NAMALWA (cell line): ENCODE data around the gene SMCR8.
A peak's percentile ranks its signal among the peaks of the same experiment; 100 is the strongest.
"Not testable (repeated sequence)": the region's sequence is repeated elsewhere in the genome, so short reads cannot be mapped to it uniquely, and the experiment has no call there.

Experiments
- DNase-seq: peaks from one replicate; pipeline ENCODE4 v3.0.0-alpha.2; 2015; ENCODE audit warnings: low spot score

The SMCR8 gene

DNA sequence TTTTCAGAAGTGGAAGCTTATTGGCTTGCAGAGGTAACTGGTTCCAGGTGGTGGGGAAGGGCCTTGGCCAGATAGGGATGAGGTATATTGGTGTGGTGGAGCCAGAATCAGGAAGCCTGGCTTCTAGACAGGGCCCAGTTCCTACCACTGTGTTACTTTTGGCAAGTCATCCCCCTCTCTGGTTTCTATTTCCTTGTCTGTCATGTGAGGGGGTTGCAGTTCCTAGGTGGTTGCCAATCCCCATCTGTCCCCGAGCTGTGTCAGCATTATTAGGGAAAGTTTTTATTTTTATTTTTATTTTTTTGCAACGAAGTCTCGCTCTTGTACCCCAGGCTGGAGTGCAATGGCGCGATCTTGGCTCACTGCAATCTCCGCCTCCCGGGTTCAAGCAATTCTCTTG is 3.0 kb downstream of the SMCR8 start:
- DNase-seq: no peak

GRCh38 chr17:18318771-18319450 is 3.8 kb downstream of the SMCR8 start:
- no peak for DNase-seq

- DNase-seq: peak; percentile 34
Measured at GRCh38 chr17:18319604-18320256, 4.6 kb downstream of the SMCR8 start.

DNA sequence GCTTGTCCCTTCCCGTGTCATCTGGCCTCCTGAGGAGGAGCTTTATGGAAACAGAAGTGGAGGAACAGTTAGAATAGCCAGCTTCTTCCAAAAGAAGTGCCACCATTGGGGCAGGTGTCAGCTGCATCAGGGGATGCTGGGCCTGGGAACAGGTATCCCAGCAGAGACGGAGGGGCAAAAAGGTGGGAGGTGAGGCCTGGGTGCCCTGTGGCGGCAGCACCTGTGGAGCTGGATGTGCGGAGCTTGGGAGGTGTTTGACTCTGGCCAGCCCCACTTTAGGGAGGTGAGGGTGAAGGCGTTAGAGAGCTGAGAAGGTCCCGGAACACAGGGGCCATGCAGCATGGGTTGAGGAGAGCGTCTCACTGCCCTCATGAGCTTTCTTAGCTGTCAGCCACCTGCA is 5.2 kb downstream of the SMCR8 start:
- no peak for DNase-seq

GRCh38 chr17:18321309-18321708 is 6.2 kb downstream of the SMCR8 start:
- DNase-seq: no peak

DNA sequence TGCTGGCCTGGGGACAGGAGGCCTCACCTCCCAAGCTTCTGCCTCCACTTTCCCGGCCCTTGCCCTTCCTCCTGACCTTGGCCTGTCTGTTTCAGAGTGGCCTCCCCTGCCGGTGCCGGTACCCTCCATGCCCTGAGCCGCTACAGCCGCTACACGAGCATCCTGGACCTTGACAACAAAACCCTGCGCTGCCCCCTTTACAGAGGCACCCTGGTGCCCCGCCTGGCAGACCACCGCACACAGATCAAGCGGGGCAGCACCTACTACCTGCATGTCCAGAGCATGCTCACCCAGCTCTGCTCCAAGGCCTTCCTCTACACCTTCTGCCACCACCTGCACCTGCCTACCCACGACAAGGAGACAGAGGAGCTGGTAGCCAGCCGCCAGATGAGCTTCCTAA is 7.4 kb downstream of the SMCR8 start:
- no peak for DNase-seq

DNA sequence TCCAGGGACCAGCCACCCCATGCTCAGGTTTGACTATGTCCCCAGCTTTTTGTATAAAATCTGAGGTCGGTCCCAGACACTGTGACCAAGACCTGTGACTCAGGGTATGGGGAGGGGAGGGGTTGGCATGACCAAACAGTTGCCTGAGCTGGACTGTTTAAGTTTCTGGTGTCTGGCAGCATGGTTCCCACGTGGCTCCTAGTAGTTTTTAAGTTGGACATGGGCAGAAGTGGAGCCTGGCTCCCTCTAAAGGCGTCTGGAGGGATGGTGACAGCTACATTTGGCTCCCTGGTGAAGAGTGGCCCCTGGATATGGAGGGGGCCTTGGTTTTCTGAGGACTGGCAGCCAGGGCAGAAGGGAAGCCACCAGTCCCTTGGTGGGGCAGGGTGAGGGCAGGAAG is 7.9 kb downstream of the SMCR8 start:
- DNase-seq: no peak

GRCh38 chr17:18323507-18324139 is 8.5 kb downstream of the SMCR8 start:
- DNase-seq: no peak

GRCh38 chr17:18324140-18325050 is 9.3 kb downstream of the SMCR8 start:
- no peak for DNase-seq

DNA sequence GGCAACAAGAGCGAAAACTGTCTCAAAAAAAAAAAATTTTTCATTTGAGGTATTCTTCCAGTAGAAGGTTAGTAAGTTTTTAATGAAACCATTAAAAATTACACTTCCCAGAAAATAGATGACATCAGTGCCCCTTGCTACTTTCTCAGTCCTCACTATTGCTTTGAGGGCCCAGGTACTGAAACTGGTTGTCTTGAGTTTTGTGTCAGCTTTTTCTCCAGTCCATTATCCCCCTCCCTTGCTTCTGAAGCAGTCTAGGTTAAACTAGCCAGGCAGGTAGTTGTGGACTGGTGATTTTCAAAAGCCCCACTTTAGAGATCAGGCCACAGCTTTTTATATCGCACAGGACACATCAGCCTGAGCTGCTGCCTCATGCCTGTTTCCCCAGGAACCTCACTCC is 10.9 kb downstream of the SMCR8 start:
- no peak for DNase-seq

DNA sequence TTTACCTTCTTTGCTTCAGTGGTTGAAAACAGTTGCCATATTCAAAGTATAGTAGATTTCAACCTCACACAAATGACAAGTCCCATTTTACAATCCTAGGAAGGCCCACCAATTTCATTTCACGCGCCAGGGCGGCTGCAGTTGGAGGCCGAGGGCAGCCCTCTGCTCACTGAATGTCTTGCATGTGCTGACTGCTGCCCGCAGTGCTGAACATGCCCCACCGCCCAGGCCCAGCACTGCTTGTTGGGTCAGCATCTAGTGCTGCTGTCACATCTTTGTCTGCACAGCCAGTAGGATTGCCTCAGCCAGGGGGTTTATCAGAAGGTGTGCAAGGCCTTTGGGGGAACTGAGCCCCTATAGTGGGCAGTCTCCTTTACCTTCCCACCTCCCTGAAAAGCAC is 11.5 kb downstream of the SMCR8 start:
- DNase-seq: no peak

- no peak for DNase-seq
Measured at GRCh38 chr17:18327093-18327492, 12.0 kb downstream of the SMCR8 start.

GRCh38 chr17:18327556-18327955 is 12.5 kb downstream of the SMCR8 start:
- DNase-seq: no peak

- DNase-seq: no peak
Measured at GRCh38 chr17:18328643-18329204, 13.6 kb downstream of the SMCR8 start.

DNA sequence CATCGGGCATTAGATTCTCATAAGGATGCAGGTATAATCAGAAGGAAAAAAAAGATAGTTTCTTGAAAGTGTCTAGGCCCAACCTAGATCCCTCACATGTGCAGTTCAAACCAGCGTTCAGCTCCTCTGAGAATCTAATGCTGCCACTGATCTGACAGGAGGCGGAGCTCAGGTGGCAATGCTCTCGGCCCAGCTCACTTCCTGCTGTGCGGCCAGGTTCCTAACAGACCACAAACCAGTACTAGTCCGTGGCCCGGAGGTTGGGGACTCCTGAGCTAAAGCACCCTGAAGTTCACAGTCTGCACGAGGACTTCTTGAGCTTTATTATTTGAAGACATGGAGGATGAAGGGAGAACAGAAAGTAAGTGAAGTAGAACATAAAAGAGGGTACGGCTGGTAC is 16.8 kb downstream of the SMCR8 start:
- DNase-seq: no peak

GRCh38 chr17:18332909-18333489 is 17.9 kb downstream of the SMCR8 start:
- no peak for DNase-seq

DNA sequence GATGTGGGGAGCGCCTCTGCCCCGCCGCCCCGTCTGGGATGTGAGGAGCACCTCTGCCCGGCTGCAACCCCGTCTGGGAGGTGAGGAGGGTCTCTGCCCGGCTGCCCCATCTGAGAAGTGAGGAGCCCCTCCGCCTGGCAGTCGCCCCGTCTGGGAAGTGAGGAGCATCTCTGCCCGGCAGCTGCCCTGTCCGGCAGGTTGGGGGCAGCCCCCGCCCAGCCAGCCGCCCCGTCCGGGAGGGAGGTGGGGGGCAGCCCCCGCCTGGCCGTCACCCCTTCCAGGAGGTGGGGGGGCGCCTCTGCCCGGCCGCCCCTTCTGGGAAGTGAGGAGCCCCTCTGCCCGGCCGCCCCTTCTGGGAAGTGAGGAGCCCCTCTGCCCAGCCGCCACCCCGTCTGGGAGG is 23.1 kb downstream of the SMCR8 start:
- DNase-seq: not testable (repeated sequence)

DNA sequence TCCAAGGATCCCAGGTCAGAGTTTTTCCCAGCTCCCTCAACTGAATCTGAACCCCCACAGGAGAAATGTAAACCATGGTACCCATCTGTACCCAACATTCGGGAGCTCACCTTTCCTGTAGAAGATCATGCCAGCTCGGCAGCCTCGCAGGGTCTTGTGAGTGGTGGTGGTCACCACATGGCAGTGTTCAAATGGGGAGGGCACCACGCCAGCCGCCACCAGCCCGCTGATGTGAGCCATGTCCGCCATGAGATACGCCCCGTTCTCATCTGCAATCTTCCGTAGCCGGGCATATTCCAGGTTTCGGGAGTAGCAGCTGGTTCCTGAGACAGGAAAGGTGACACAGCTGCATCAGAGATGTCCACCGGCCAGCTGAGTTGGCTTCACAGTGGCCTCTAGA is 24.8 kb downstream of the SMCR8 start:
- DNase-seq: no peak

DNA sequence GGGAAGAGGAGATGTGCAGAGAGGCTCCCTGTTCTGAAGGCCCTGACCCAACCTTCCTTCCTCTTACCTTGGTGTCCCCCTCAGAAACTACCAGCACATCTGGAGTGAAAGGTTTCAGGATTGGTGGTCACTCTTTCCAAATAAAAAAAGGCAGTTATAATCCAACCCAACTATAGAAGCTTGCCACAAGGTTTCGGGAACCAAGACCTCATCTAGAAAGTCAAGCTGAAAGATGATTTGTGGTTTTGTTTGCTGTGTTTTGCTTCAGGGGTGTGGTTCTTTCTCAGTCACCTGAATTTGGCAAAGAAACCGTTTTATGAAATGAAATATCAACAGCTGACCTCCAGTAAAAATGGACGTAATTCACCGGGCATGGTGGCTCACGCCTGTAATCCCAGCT is 28.9 kb downstream of the SMCR8 start:
- no peak for DNase-seq

GRCh38 chr17:18353541-18353940 is 38.4 kb downstream of the SMCR8 start:
- no peak for DNase-seq

- no peak for DNase-seq
Measured at GRCh38 chr17:18356624-18357023, 41.5 kb downstream of the SMCR8 start.

GRCh38 chr17:18360518-18360917 is 45.4 kb downstream of the SMCR8 start:
- no peak for DNase-seq
